ENCODE data around the gene ACR.

GRCh38 chr22:50724616-50725015, 13.4 kb upstream of the ACR start:
- TF ChIP-seq, protein P1, sequence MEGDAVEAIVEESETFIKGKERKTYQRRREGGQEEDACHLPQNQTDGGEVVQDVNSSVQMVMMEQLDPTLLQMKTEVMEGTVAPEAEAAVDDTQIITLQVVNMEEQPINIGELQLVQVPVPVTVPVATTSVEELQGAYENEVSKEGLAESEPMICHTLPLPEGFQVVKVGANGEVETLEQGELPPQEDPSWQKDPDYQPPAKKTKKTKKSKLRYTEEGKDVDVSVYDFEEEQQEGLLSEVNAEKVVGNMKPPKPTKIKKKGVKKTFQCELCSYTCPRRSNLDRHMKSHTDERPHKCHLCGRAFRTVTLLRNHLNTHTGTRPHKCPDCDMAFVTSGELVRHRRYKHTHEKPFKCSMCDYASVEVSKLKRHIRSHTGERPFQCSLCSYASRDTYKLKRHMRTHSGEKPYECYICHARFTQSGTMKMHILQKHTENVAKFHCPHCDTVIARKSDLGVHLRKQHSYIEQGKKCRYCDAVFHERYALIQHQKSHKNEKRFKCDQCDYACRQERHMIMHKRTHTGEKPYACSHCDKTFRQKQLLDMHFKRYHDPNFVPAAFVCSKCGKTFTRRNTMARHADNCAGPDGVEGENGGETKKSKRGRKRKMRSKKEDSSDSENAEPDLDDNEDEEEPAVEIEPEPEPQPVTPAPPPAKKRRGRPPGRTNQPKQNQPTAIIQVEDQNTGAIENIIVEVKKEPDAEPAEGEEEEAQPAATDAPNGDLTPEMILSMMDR (IDR thresholded peaks at IDR 0.05; ENCODE audit: low read depth, low read length, poor library complexity, severe bottlenecking): no peak
- no peak for TF ChIP-seq EZH2phosphoT487 (IDR thresholded peaks at IDR 0.05; ENCODE audit: borderline replicate concordance, low read length)

All from DOHH2 (cell line).